ENCODE measurements around the gene TBC1D9. TPM values are rescaled to one million over a fixed set of nuclear protein-coding genes. Genes with fewer than 3 reads are reported as not detected.

Gene TBC1D9
- polyA plus RNA-seq, 1 donor (not counting 4 experiments of a cell fraction or from before 2014, with no cell fraction given): 11.6 TPM

DNA sequence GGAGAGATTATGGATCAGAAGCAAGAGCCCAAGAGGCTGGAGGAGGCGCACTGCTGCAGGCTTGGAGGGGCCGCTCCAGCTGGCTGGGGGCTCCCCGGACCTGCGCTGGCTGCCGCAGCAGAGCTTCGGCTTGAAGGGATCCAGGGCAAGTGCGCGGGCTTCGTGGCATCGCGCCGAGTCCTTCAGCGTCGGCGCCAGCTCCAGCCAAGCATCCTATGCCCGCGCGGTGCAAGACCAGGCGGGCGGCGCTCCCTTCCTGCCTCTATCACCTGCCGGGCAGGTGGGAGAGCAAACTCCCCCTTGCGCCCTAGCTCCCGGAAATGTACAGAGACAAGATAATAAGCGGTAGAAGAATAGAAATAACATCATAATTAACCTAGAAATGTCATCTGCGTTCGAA, 176.9 kb downstream of the TBC1D9 start:
- H3K9me3 ChIP-seq (ENCODE audit: control insufficient read depth, low read depth, low read length): no peaks in the 10 kb centered on the region
- dilution Hi-C loops (cut with MboI; ENCODE audit: extremely low pct_ligation_motif_present, low sequenced_read_pairs): no loop called here
- no peaks in the 10 kb centered on the region for H3K9me1 ChIP-seq (ENCODE audit: control insufficient read depth, extremely low read depth, insufficient read depth, low read length)
- peaks cover 36% of the 10 kb centered on the region for H3K27me3 ChIP-seq (ENCODE audit: control insufficient read depth, extremely low read depth, insufficient read depth, low read length)
- no peak overlapping the region for H3K4me3 ChIP-seq (ENCODE audit: control insufficient read depth in 2 of 3, extremely low read depth in 1 of 3, insufficient read depth in 2 of 3, low read depth in 1 of 3, low read length in 3 of 3)
- no peak overlapping the region for H3K4me2 ChIP-seq (ENCODE audit: control insufficient read depth, extremely low read depth, insufficient read depth, low read depth, low read length)
- no peaks in the 10 kb centered on the region for H3K36me3 ChIP-seq (ENCODE audit: control insufficient read depth in 2 of 2, extremely low read depth in 1 of 2, insufficient read depth in 2 of 2, low read length in 2 of 2)
- no peaks in the 10 kb centered on the region for H3K79me2 ChIP-seq (ENCODE audit: control insufficient read depth, insufficient read depth, low read length)
- H4K20me1 ChIP-seq (ENCODE audit: control insufficient read depth, extremely low read depth, insufficient read depth, low read length): no peaks in the 10 kb centered on the region
- TF ChIP-seq, protein P1, sequence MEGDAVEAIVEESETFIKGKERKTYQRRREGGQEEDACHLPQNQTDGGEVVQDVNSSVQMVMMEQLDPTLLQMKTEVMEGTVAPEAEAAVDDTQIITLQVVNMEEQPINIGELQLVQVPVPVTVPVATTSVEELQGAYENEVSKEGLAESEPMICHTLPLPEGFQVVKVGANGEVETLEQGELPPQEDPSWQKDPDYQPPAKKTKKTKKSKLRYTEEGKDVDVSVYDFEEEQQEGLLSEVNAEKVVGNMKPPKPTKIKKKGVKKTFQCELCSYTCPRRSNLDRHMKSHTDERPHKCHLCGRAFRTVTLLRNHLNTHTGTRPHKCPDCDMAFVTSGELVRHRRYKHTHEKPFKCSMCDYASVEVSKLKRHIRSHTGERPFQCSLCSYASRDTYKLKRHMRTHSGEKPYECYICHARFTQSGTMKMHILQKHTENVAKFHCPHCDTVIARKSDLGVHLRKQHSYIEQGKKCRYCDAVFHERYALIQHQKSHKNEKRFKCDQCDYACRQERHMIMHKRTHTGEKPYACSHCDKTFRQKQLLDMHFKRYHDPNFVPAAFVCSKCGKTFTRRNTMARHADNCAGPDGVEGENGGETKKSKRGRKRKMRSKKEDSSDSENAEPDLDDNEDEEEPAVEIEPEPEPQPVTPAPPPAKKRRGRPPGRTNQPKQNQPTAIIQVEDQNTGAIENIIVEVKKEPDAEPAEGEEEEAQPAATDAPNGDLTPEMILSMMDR (optimal IDR thresholded peaks at IDR 0.05 in 1 of 3, IDR thresholded peaks at IDR 0.05 in 1 of 3, conservative IDR thresholded peaks at IDR 0.05 in 1 of 3; ENCODE audit: extremely low read depth in 1 of 3, insufficient read depth in 2 of 3, low read length in 3 of 3): no peak
- peak; percentile 29 for TF ChIP-seq EZH2 (IDR thresholded peaks at IDR 0.05; ENCODE audit: low read length)
- H3K27ac ChIP-seq (ENCODE audit: control insufficient read depth, insufficient read depth, low read length): no peak overlapping the region
- H2AFZ ChIP-seq (ENCODE audit: control insufficient read depth, low read length): no peak overlapping the region
- H3K9ac ChIP-seq (ENCODE audit: control insufficient read depth, extremely low read depth, insufficient read depth, low read length): no peak overlapping the region
- DNase-seq (ENCODE audit: low read depth, low spot score) (no peak), FAIRE-seq (no peak)
- H3K4me1 ChIP-seq (ENCODE audit: control insufficient read depth, extremely low read depth, insufficient read depth, low read length): no peaks in the 10 kb centered on the region

DNA sequence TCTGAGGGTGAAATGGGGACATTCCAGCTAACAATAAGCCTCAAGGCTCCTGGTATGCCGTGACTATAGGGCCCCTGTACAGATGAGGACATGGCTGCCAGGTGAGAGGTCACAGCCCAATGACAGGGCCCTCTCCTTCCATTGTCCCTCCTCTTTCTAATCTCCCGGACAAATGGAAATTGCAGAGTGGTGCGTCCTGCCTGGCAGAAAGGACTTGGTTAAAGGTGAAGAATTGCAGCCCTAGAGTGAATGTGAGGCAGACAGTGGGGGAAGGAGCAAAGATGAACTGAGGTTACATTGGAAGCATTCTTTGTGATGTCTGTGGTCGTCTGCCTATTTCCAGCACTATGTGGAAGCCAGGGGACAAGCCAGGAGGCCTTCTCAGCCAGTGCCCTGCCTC, 180.7 kb downstream of the TBC1D9 start:
- dilution Hi-C loops (cut with MboI; ENCODE audit: extremely low pct_ligation_motif_present, low sequenced_read_pairs): no loop called here
- Histone ChIP-seq H2AFZ (ENCODE audit: control insufficient read depth, low read length) (no peak overlapping the region), H3K9me1 (ENCODE audit: control insufficient read depth, extremely low read depth, insufficient read depth, low read length) (no peaks in the 10 kb centered on the region), H3K4me1 (ENCODE audit: control insufficient read depth, extremely low read depth, insufficient read depth, low read length) (no peaks in the 10 kb centered on the region), H3K27me3 (ENCODE audit: control insufficient read depth, extremely low read depth, insufficient read depth, low read length) (peaks cover 56% of the 10 kb centered on the region), H3K9ac (ENCODE audit: control insufficient read depth, extremely low read depth, insufficient read depth, low read length) (no peak overlapping the region), H3K79me2 (ENCODE audit: control insufficient read depth, insufficient read depth, low read length) (no peaks in the 10 kb centered on the region), H4K20me1 (ENCODE audit: control insufficient read depth, extremely low read depth, insufficient read depth, low read length) (no peaks in the 10 kb centered on the region), H3K4me3 (ENCODE audit: control insufficient read depth in 2 of 3, extremely low read depth in 1 of 3, insufficient read depth in 2 of 3, low read depth in 1 of 3, low read length in 3 of 3) (no peak overlapping the region), H3K27ac (ENCODE audit: control insufficient read depth, insufficient read depth, low read length) (no peak overlapping the region), H3K4me2 (ENCODE audit: control insufficient read depth, extremely low read depth, insufficient read depth, low read depth, low read length) (no peak overlapping the region), H3K36me3 (ENCODE audit: control insufficient read depth in 2 of 2, extremely low read depth in 1 of 2, insufficient read depth in 2 of 2, low read length in 2 of 2) (no peaks in the 10 kb centered on the region), H3K9me3 (ENCODE audit: control insufficient read depth, low read depth, low read length) (peaks cover 3% of the 10 kb centered on the region)
- DNase-seq (ENCODE audit: low read depth, low spot score): no peak
- TF ChIP-seq EZH2 (IDR thresholded peaks at IDR 0.05; ENCODE audit: low read length): no peak
- FAIRE-seq: no peak

DNA sequence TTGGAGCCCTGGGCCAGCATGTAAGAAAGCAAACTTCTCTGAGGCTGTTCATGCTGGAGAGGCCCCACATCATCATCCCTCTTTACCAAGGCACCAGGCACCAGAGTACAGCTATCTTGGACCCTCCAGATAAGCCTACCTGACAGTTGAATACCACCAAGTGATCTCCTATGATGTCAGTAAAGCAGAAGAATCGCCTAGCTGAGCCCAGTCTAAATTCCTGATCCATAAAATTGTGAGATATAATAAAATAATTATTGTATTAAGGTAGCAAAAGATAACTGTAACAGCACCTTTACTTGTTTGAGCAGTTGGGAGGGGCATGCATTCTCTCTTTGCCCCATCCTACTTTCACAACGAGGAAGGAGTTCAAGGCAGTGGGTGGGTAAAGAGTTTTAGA, 184.6 kb downstream of the TBC1D9 start:
- Histone ChIP-seq H2AFZ (ENCODE audit: control insufficient read depth, low read length) (no peak overlapping the region), H3K4me3 (ENCODE audit: control insufficient read depth in 2 of 3, extremely low read depth in 1 of 3, insufficient read depth in 2 of 3, low read depth in 1 of 3, low read length in 3 of 3) (no peak overlapping the region), H3K27me3 (ENCODE audit: control insufficient read depth, extremely low read depth, insufficient read depth, low read length) (peaks cover 60% of the 10 kb centered on the region), H3K79me2 (ENCODE audit: control insufficient read depth, insufficient read depth, low read length) (no peaks in the 10 kb centered on the region), H3K9me3 (ENCODE audit: control insufficient read depth, low read depth, low read length) (peaks cover 3% of the 10 kb centered on the region), H3K36me3 (ENCODE audit: control insufficient read depth in 2 of 2, extremely low read depth in 1 of 2, insufficient read depth in 2 of 2, low read length in 2 of 2) (no peaks in the 10 kb centered on the region), H3K4me2 (ENCODE audit: control insufficient read depth, extremely low read depth, insufficient read depth, low read depth, low read length) (no peak overlapping the region), H3K9ac (ENCODE audit: control insufficient read depth, extremely low read depth, insufficient read depth, low read length) (no peak overlapping the region), H3K27ac (ENCODE audit: control insufficient read depth, insufficient read depth, low read length) (no peak overlapping the region), H3K4me1 (ENCODE audit: control insufficient read depth, extremely low read depth, insufficient read depth, low read length) (peaks cover 12% of the 10 kb centered on the region), H4K20me1 (ENCODE audit: control insufficient read depth, extremely low read depth, insufficient read depth, low read length) (no peaks in the 10 kb centered on the region), H3K9me1 (ENCODE audit: control insufficient read depth, extremely low read depth, insufficient read depth, low read length) (no peaks in the 10 kb centered on the region)
- FAIRE-seq (no peak), DNase-seq (ENCODE audit: low read depth, low spot score) (no peak)
- TF ChIP-seq, protein P1 (optimal IDR thresholded peaks at IDR 0.05 in 1 of 3, IDR thresholded peaks at IDR 0.05 in 1 of 3, conservative IDR thresholded peaks at IDR 0.05 in 1 of 3; ENCODE audit: extremely low read depth in 1 of 3, insufficient read depth in 2 of 3, low read length in 3 of 3): no peak
- no peak for TF ChIP-seq EZH2 (IDR thresholded peaks at IDR 0.05; ENCODE audit: low read length)
- dilution Hi-C loops (cut with MboI; ENCODE audit: extremely low pct_ligation_motif_present, low sequenced_read_pairs): no loop called here
